Gastroesophageal sphincter (tissue), 3 donors: ENCODE data around the gene GTF2I.

Experiments
- CTCF ChIP-seq, 4 experiments: fragments of 200-600 bp in 2 of 4; fragments of 450-650 bp in 2 of 4; sonication (generic) in 1 of 4; IDR thresholded peaks; one replicate each; pipeline ENCODE4 v1.5.1; 2017 to 2019; ENCODE audit warnings: antibody characterized with exemption in 4 of 4, mild to moderate bottlenecking in 2 of 4, moderate library complexity in 2 of 4
- POLR2A ChIP-seq, 2 donors: fragments of 450-650 bp; IDR thresholded peaks; one replicate each; pipeline ENCODE4 v1.6.1; 2017; ENCODE audit warnings: antibody characterized with exemption in 2 of 2, mild to moderate bottlenecking in 2 of 2, moderate library complexity in 1 of 2

GRCh38 chr7:74617180-74617744 lies 40.3 kb upstream of the GTF2I start:
- TF ChIP-seq CTCF (IDR thresholded peaks at IDR 0.05) (no peak), POLR2A (IDR thresholded peaks at IDR 0.05) (no peak)
